GM12878 (cell line): ENCODE results near the gene MAPKAP1. TPM values are rescaled to one million over a fixed set of nuclear protein-coding genes. Genes with fewer than 3 reads are reported as not detected.
A peak's percentile ranks its signal among the peaks of the same experiment; 100 is the strongest.

ENCODE experiments used
- ATAC-seq: fragments of 200-7000 bp; cut with Tn5 transposase; 3 replicates; pipeline ENCODE4 v1.9.1; 2020; ENCODE audit warnings: mild to moderate bottlenecking, moderate library complexity
- BruUV-seq: library from RNA; stranded (reverse); fragments of 400-500 nt; replicated peaks from 2 replicates; lab custom pipeline; 2021; lab: Mats Ljungman, UMichigan
- CTCF ChIA-PET: fragments of 300-600 bp; sonication (Branson Sonifier 250); formaldehyde crosslinking; extraction: SDS; loops from one replicate; lab custom pipeline; 2021; ENCODE audit warnings: inconsistent platforms; lab: Yijun Ruan, JAX
- POLR2A ChIA-PET: fragments of 350-600 bp; formaldehyde crosslinking; extraction: SDS; loops from one replicate; lab custom pipeline; 2021; ENCODE audit warnings: inconsistent platforms; lab: Charles Lee
- RAD21 ChIA-PET: fragments of 300-600 bp; sonication (Branson Sonifier 250); formaldehyde crosslinking; loops from one replicate; lab custom pipeline; 2023; ENCODE audit warnings: antibody characterized with exemption; ENCODE audit not compliant: unreplicated experiment; lab: Charles Lee
- SMC1A ChIA-PET: fragments of 300-600 bp; sonication (Branson Sonifier 250); formaldehyde crosslinking; loops from one replicate; lab custom pipeline; 2023; ENCODE audit not compliant: unreplicated experiment, uncharacterized antibody; lab: Charles Lee
- DNase-seq: peaks from one replicate; pipeline ENCODE4 v3.0.0-alpha.2; 2011; ENCODE audit warnings: low read depth, low spot score
- FAIRE-seq: peaks from 3 replicates; lab custom pipeline; 2011; peaks lifted over from hg19 to GRCh38; lab: Jason Lieb, UNC
- H2AFZ ChIP-seq: 2 replicates; pipeline ENCODE4 v1.6.0; 2011; ENCODE audit warnings: low read depth, low read length, control low read depth; ENCODE audit not compliant: control insufficient read depth
- H3K27ac ChIP-seq: 2 replicates; pipeline ENCODE4 v1.5.1; 2011; ENCODE audit warnings: control low read depth; ENCODE audit not compliant: control insufficient read depth, insufficient read depth
- H3K27me3 ChIP-seq, 2 experiments: replicated peaks in 1 of 2; 2 replicates each; pipeline versions ENCODE4 v1.6.0 to v1.6.1; 2011; ENCODE audit warnings: low read length in 1 of 2; ENCODE audit not compliant: control insufficient read depth in 2 of 2, insufficient read depth in 2 of 2
- H3K36me3 ChIP-seq, 2 experiments: 2 replicates each; pipeline ENCODE4 v1.5.1; 2011; ENCODE audit warnings: low read length in 1 of 2; ENCODE audit not compliant: control insufficient read depth in 2 of 2, insufficient read depth in 2 of 2
- H3K4me1 ChIP-seq: 2 replicates; pipeline ENCODE4 v1.6.1; 2011; ENCODE audit warnings: mild to moderate bottlenecking, low read length, moderate library complexity, mixed read lengths; ENCODE audit not compliant: control insufficient read depth, insufficient read depth
- H3K4me2 ChIP-seq: 2 replicates; pipeline ENCODE4 v1.6.0; 2011; ENCODE audit warnings: control low read depth; ENCODE audit not compliant: control insufficient read depth, insufficient read depth
- H3K4me3 ChIP-seq: fragments of 200-600 bp; sonication (generic); 2 replicates; pipeline ENCODE4 v1.5.1; 2016
- H3K79me2 ChIP-seq: 2 replicates; pipeline ENCODE4 v1.6.0; 2011; ENCODE audit warnings: low read length; ENCODE audit not compliant: control insufficient read depth, insufficient read depth
- H3K9ac ChIP-seq: 2 replicates; pipeline ENCODE4 v1.8.0; 2011; ENCODE audit warnings: low read length, control low read depth, mixed read lengths; ENCODE audit not compliant: control insufficient read depth, insufficient read depth
- H3K9me3 ChIP-seq: replicated peaks from 3 replicates; pipeline ENCODE4 v1.5.1; 2011; ENCODE audit warnings: mild to moderate bottlenecking, low read length; ENCODE audit not compliant: control insufficient read depth, insufficient read depth
- H4K20me1 ChIP-seq: 2 replicates; pipeline ENCODE4 v1.6.0; 2011; ENCODE audit not compliant: control insufficient read depth, insufficient read depth
- BCL11A ChIP-seq: IDR thresholded peaks from 2 replicates; pipeline ENCODE4 v1.6.1; 2011; ENCODE audit warnings: low read depth, low read length
- BMI1 ChIP-seq: fragments of 450-650 bp; IDR thresholded peaks from 2 replicates; pipeline ENCODE4 v1.6.1; 2016; ENCODE audit warnings: mild to moderate bottlenecking, moderate library complexity, borderline replicate concordance
- CHD2 ChIP-seq: IDR thresholded peaks from 2 replicates; pipeline ENCODE4 v1.6.1; 2011; ENCODE audit warnings: low read depth, low read length, improper control_type of control experiment, borderline replicate concordance
- CREB1 ChIP-seq: IDR thresholded peaks from 2 replicates; pipeline ENCODE4 v1.6.1; 2012; ENCODE audit warnings: low read depth, mild to moderate bottlenecking, inconsistent platforms
- DPF2 ChIP-seq: fragments of 450-650 bp; IDR thresholded peaks from 2 replicates; pipeline ENCODE4 v1.6.1; 2017; ENCODE audit warnings: mild to moderate bottlenecking
- EP300 ChIP-seq, 2 experiments: fragments of 150-350 bp in 1 of 2; IDR thresholded peaks; 2 replicates each; pipeline ENCODE4 v1.6.1; 2011 to 2012; ENCODE audit warnings: low read depth in 2 of 2, low read length in 2 of 2, borderline replicate concordance in 1 of 2, improper control_type of control experiment in 1 of 2, inconsistent platforms in 1 of 2; ENCODE audit not compliant: control insufficient read depth in 1 of 2
- FOS ChIP-seq: IDR thresholded peaks from 3 replicates; pipeline ENCODE4 v1.6.1; 2011; ENCODE audit warnings: borderline replicate concordance; ENCODE audit not compliant: insufficient read length; ENCODE audit errors: extremely low read depth
- IKZF2 ChIP-seq, 2 experiments: fragments of 450-650 bp; IDR thresholded peaks; 2 replicates each; pipeline ENCODE4 v1.6.1; 2017; ENCODE audit warnings: mild to moderate bottlenecking in 2 of 2, moderate library complexity in 2 of 2
- MEF2A ChIP-seq: IDR thresholded peaks from 2 replicates; pipeline ENCODE4 v1.6.1; 2011; ENCODE audit warnings: low read depth, mild to moderate bottlenecking, low read length, moderate library complexity; ENCODE audit not compliant: insufficient read depth
- MEF2B ChIP-seq: fragments of 450-650 bp; IDR thresholded peaks from 2 replicates; pipeline ENCODE4 v1.6.1; 2018; ENCODE audit warnings: mild to moderate bottlenecking, moderate library complexity; ENCODE audit not compliant: partially characterized antibody, poor library complexity, severe bottlenecking
- MTA2 ChIP-seq: fragments of 450-650 bp; IDR thresholded peaks from 2 replicates; pipeline ENCODE4 v1.6.1; 2016; ENCODE audit warnings: low read depth, mild to moderate bottlenecking, moderate library complexity
- MXI1 ChIP-seq: fragments of 150-350 bp; IDR thresholded peaks from 2 replicates; pipeline ENCODE4 v1.6.1; 2011; ENCODE audit warnings: low read depth, mild to moderate bottlenecking, inconsistent platforms, low read length, improper control_type of control experiment
- NFIC ChIP-seq: IDR thresholded peaks from 2 replicates; pipeline ENCODE4 v1.6.1; 2012; ENCODE audit warnings: low read depth, mild to moderate bottlenecking, inconsistent platforms, low read length, moderate library complexity
- NR2F1 ChIP-seq: fragments of 450-650 bp; conservative IDR thresholded peaks from 2 replicates; pipeline ENCODE4 v1.6.1; 2017; ENCODE audit warnings: mild to moderate bottlenecking
- PAX5 ChIP-seq: IDR thresholded peaks from 2 replicates; pipeline ENCODE4 v1.6.1; 2011; ENCODE audit warnings: low read depth, low read length, borderline replicate concordance
- PBX3 ChIP-seq: IDR thresholded peaks from 2 replicates; pipeline ENCODE4 v1.6.1; 2011; ENCODE audit warnings: mild to moderate bottlenecking, low read depth, low read length, moderate library complexity; ENCODE audit not compliant: insufficient replicate concordance
- PML ChIP-seq: IDR thresholded peaks from 2 replicates; pipeline ENCODE4 v1.6.1; 2012; ENCODE audit warnings: low read length, inconsistent platforms
- POLR2A ChIP-seq: IDR thresholded peaks from 2 replicates; pipeline ENCODE4 v1.6.1; 2011; ENCODE audit warnings: low read depth, mild to moderate bottlenecking, low read length
- SMAD1 ChIP-seq: fragments of 450-650 bp; IDR thresholded peaks from 2 replicates; pipeline ENCODE4 v1.6.1; 2018; ENCODE audit warnings: mild to moderate bottlenecking, low read depth; ENCODE audit not compliant: partially characterized antibody
- SMAD5 ChIP-seq: IDR thresholded peaks from 2 replicates; pipeline ENCODE4 v1.6.1; 2016; ENCODE audit warnings: antibody characterized with exemption, low read depth
- SMARCA5 ChIP-seq: fragments of 450-650 bp; IDR thresholded peaks from 2 replicates; pipeline ENCODE4 v1.6.1; 2017; ENCODE audit warnings: mild to moderate bottlenecking
- TARDBP ChIP-seq: IDR thresholded peaks from 2 replicates; pipeline ENCODE4 v1.6.1; 2016; ENCODE audit warnings: borderline replicate concordance
- USF2 ChIP-seq: IDR thresholded peaks from 2 replicates; pipeline ENCODE4 v1.6.1; 2011; ENCODE audit warnings: low read depth, low read length, improper control_type of control experiment, borderline replicate concordance
- WGBS: methylation state at CpG from one replicate; pipeline ENCODE4 v1.1.6; 2016; ENCODE audit warnings: low lambda C conversion rate; ENCODE audit not compliant: insufficient replicate concordance, insufficient coverage; ENCODE audit errors: missing lambda C conversion rate; 5-methylcytosine and 5-hydroxymethylcytosine counted together
- in situ Hi-C: fragments of 300-500 bp; cut with MboI; formaldehyde crosslinking; loops from 9 replicates; pipeline ENCODE4 v1.14.3; 2018; ENCODE audit warnings: mixed read lengths
- intact Hi-C: fragments of 100-400 bp; cut with micrococcal nuclease; formaldehyde crosslinking; loops from one replicate; pipeline ENCODE4 v1.14.2; 2022; ENCODE audit not compliant: unreplicated experiment
- polyA plus RNA-seq, 11 experiments: library from polyadenylated mRNA; depleted of rRNA in 4 of 11; unstranded in 6 of 11; stranded (reverse) in 5 of 11; fragments of >200 nt; fragmentation: Nextera tagmentation in 4 of 11; fragmentation: Illumina TruSeq in 1 of 11; extraction: Ambion mirVana in 4 of 11; extraction: Trizol in 1 of 11; gene quantifications; 1 replicate in 1 of 11; 2 replicates in 10 of 11; pipeline versions ENCODE4 v1.2.1 to v1.2.3, GENCODE V29; 2011 to 2016; ENCODE audit warnings: inconsistent platforms in 2 of 11, missing spikeins in 2 of 11, low read depth in 1 of 11
- total RNA-seq, 4 experiments: library from RNA; depleted of rRNA in 3 of 4; stranded (reverse); fragments of >200 nt in 3 of 4; fragmentation: Illumina TruSeq in 1 of 4; extraction: Trizol in 1 of 4; gene quantifications; 2 replicates each; pipeline versions ENCODE4 v1.2.1 to v1.2.3, GENCODE V29; 2013 to 2021
- TF ChIP-seq, protein P1 (sequence below): IDR thresholded peaks from 2 replicates; pipeline ENCODE4 v1.6.1; 2012; ENCODE audit warnings: low read depth, low read length, improper control_type of control experiment

Gene MAPKAP1
- total and polyA plus RNA-seq, 10 of the 15 experiments (the other 5 are each of a cell fraction or from before 2014, with no cell fraction given), result 5.1 to 188 (median 105) TPM

GRCh38 chr9:125446561-125447094, 260.4 kb downstream of the MAPKAP1 start:
- Histone ChIP-seq H3K4me3 (no peak overlapping the region), H3K9ac (peak overlapping the region; percentile 11; the same call in 1 of the 2 replicates)
- intact Hi-C loops, result no loop called here
- peak; percentile 54 to 71; a peak in 2 of 4 replicates for TF ChIP-seq IKZF2 (IDR thresholded peaks at IDR 0.05)
- no peak for TF ChIP-seq POLR2A
- peak; percentile 98 for TF ChIP-seq MEF2B
- peak; percentile 35; the same call in 1 of the 2 replicates for TF ChIP-seq USF2
- peak; percentile 59; the same call in 1 of the 2 replicates for TF ChIP-seq BCL11A
- TF ChIP-seq SMAD5, result no peak
- peak; percentile 87 for TF ChIP-seq MXI1
- peak; percentile 80 to 83 for TF ChIP-seq EP300 (IDR thresholded peaks at IDR 0.05; ENCODE audit: borderline replicate concordance in 1 of 2, control insufficient read depth in 1 of 2, low read depth in 2 of 2, low read length in 2 of 2)
- TF ChIP-seq SMAD1, result peak; percentile 26
- TF ChIP-seq PAX5, result peak; percentile 83
- TF ChIP-seq TARDBP, result no peak
- TF ChIP-seq MEF2A, result no peak
- no peak for TF ChIP-seq FOS
- TF ChIP-seq BMI1, result 0 out of 2 replicates have a peak, but pooled peaks have one; percentile 19
- peak; percentile 82 for TF ChIP-seq MTA2
- peak; percentile 80 for TF ChIP-seq SMARCA5
- peak; percentile 60; the same call in 1 of the 2 replicates for TF ChIP-seq CHD2
- peak; percentile 67; the same call in 1 of the 2 replicates for TF ChIP-seq DPF2
- peak; percentile 60; the same call in 1 of the 2 replicates for TF ChIP-seq NR2F1
- peak; percentile 67 for TF ChIP-seq PBX3
- peak; percentile 57; the same call in 1 of the 2 replicates for TF ChIP-seq NFIC
- TF ChIP-seq, protein P1, sequence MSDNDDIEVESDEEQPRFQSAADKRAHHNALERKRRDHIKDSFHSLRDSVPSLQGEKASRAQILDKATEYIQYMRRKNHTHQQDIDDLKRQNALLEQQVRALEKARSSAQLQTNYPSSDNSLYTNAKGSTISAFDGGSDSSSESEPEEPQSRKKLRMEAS, result peak; percentile 85
- no peak for TF ChIP-seq PML
- TF ChIP-seq CREB1, result peak; percentile 27; the same call in 1 of the 2 replicates

More at GRCh38 chr9:125446561-125447094, 260.4 kb downstream of the MAPKAP1 start:
- in situ Hi-C loops, result no loop called here
- Histone ChIP-seq H3K79me2 (no peaks in the 10 kb centered on the region), H4K20me1 (no peaks in the 10 kb centered on the region; the same call in 1 of the 2 replicates), H3K27me3 (no peaks in the 10 kb centered on the region), H3K27ac (peak overlapping the region; percentile 52), H2AFZ (peak overlapping the region; percentile 19; the same call in 1 of the 2 replicates), H3K9me3 (no peaks in the 10 kb centered on the region), H3K4me1 (peaks cover 14% of the 10 kb centered on the region), H3K4me2 (peak overlapping the region; percentile 44), H3K36me3 (peaks cover 4 to 10% of the 10 kb centered on the region in 2 experiments; a peak in 3 of 4 replicates)
- ChIA-PET RAD21 (interaction anchor here (1.1 kb wide), 1 partner anchor 84 kb away, joined by 3 read pairs; no protein-coding TSS in a partner anchor), CTCF (interaction anchor here (1.2 kb wide), 1 partner anchor 28 kb away, joined by 3 read pairs; no protein-coding TSS in a partner anchor), SMC1A (interaction anchor here (0.5 kb wide), 1 partner anchor 786 kb away, joined by 4 read pairs; no protein-coding TSS in a partner anchor), POLR2A (no interaction called here)
- DNase-seq (peak; percentile 92), ATAC-seq (peak; percentile 99), FAIRE-seq (peak; percentile 73)
- BruUV-seq, result no TSS peak
- WGBS, result 6% methylated on average over 6 of the region's 6 CpGs
